ENCODE results near the gene RNF144B.
"Not testable (repeated sequence)": the region's sequence is repeated elsewhere in the genome, so short reads cannot be mapped to it uniquely, and the experiment has no call there.

The RNF144B gene

DNA sequence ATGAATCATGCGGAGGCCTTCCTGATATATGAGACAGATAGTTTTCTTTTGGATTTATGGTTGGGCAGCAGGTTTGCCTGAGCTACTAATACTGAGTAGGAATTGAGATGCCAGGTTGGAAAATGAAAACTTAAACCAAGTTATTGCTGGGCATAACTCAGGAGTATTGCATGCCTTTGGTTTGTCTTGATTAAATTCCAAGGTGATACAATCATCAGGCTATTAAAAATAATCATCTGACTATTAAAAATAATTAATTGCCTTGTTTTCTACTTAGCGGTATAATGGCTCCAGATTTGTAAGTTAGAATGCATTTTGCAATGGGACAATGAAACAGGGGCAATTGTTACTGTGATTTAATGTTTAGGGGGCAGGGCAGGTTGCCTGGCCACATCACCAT is 15.5 kb upstream of the RNF144B start:
- no peak for DNase-seq (ENCODE audit: low read depth)

GRCh38 chr6:18380158-18380836 is 6.9 kb upstream of the RNF144B start:
- DNase-seq (ENCODE audit: low read depth) = no peak

- DNase-seq (ENCODE audit: low read depth) = no peak
Measured at GRCh38 chr6:18380851-18381250, 6.3 kb upstream of the RNF144B start.

DNA sequence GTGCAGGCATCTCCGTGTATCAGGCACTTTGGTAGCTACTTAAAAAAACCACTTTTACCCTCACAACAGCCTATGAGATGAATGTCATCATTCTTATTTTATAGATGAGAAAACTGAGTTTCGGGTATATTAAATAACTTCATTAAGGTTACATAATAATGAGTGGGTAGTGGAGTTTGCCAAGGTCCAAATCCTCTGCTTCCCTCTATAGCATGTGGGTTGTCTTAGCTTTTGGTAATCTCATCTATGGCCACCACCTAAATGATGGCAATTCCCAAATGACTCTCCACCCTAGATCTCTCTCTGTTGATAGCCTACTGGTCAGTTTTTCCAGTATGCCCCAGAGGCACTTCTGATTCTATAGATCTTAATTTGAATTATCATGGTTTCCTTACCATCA is 3.7 kb upstream of the RNF144B start:
- no peak for DNase-seq (ENCODE audit: low read depth)

DNA sequence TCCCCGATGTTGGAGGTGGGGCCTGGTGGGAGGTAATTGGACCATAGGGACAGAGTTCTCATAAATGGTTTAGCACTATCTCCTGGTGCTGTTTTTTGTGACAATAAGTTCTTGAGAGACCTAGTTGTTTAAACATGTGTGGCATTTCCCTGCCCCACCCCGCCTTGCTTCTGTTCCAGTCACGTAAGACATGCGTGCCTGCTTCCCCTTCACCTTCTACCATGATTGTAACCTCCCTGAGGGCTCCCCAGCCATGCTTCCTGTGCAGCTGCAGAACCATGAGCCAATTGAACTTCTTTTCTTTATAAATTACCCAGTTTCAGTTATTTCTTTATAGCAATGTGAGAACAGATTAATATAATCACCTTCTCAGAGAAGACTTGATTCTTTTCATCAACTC is 2.5 kb upstream of the RNF144B start:
- no peak for DNase-seq (ENCODE audit: low read depth)

DNA sequence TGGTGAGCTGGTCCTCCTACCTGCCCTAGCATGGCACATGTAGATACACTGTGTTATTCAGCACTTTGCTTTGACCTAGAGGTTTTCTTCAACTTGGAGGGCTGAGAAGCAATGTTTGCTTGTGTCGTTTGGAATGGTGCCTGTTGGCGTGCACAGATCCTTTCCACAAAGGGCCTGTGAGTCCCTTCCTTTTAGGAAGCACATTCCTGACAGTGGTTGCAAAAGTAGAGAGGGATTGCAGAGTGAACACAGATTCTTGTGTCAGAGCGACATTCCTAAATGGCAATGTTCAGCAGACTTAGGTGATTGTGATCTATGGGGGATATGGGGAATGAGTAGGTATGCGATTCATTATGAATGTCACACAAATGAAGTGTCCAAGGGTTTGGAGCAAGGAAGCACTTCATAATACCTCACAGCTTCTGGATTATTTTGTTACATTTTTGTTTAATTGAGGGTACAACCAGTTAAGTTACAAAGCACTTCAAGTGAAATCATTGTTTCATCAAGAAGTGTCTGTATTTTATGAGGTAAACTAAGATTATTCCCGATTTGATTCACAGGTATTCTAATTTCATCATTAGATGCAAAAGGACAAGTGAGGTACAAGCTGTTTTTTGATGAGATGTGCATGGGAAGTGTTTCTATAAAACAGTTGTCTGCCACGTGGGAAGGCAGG is 713 bp upstream of the RNF144B start:
- no peak for DNase-seq (ENCODE audit: low read depth)

DNA sequence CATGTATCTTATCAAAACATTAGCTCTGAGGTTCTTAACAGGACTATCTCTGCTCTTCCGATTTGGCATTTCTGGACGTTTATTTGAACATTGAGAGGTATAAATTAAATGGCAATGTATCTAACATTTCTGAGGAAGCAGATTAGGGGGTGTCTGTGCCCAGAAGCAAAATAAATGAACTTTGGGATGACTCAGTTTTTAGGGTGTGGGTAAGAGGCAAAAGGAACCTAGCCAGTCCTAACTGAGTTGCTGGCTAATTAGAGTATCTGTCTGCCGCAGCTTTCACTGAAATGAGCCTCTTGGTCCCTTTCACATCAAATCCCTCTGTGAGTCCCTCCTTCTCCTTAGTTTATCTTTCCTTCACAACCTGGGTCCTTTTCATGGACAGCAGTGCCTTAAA is 1.1 kb downstream of the RNF144B start:
- DNase-seq (ENCODE audit: low read depth) = no peak

DNA sequence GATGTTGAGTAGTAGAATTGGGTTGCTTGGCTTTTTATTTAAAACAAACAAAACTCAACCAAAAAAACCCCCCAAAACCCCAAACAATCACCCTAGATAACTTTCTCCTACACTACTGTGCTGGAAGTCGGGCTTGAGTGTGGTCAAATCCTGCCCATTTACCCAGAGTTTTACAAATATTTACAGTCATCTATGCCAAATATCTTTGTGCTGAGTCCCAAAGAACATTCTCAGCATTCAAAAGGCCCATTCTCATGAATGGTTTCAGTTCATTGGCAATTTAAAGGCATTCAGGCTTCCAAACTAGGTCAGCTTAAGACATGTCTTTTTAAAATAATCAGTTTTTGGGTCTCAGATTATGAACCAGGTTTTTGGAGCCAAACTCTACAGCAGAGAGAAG is 1.8 kb downstream of the RNF144B start:
- DNase-seq (ENCODE audit: low read depth) = no peak

DNA sequence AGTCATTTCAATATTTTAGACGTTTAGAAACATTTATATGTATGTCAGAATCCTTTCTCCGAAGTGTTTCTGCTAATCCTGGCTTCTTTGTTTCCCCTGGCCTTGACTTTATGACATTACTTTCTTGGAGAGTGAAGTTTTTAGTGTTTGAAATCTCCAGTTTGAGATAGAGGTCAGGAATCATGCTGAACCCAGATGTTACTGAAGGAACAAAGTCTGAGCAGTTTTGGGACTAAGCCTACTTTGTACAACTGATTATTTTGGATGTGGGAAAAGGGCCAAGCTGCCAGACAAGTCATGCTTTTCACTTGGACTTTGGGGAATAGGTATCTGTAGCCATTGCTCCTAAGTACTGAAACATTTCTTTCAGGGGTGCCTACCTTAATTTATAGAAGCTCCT is 2.3 kb downstream of the RNF144B start:
- no peak for DNase-seq (ENCODE audit: low read depth)

DNA sequence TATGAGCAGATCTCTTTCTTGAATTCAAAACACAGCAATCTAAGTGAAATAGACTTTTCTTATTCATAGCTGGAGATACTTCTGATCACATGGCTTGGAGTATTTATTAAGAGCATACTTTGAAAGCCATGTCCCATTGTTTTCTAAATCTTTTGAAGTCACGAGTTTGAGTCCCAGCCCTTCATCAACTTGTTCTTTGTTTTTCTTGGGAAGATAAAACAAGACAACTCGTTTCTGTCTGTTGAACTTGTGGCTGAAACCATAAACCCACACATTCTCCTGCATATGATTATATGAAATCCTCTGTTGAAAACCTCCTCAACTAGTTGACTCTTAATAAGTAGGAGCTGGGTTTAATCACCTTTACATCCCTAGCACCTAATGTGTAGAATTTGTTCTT is 3.3 kb downstream of the RNF144B start:
- DNase-seq (ENCODE audit: low read depth) = no peak

DNA sequence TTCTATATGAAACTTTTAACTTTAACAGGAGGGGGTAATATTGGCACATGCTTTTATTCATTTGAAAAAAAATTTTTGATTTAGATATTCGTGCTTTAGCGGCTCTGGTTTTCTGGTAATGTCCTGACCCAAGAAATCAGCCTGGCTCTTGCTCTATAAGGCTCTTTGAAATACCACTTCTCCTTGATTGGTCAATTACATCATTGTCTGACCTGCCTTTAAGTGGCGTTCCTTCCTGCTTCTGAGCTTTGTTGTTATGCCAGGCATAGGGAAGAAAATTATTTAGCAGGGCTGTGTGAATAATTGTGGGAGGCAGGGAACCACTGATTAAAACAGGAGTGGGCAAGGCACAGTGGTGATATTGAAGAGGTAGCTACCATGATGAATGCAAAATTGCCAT is 3.9 kb downstream of the RNF144B start:
- DNase-seq (ENCODE audit: low read depth) = no peak

DNA sequence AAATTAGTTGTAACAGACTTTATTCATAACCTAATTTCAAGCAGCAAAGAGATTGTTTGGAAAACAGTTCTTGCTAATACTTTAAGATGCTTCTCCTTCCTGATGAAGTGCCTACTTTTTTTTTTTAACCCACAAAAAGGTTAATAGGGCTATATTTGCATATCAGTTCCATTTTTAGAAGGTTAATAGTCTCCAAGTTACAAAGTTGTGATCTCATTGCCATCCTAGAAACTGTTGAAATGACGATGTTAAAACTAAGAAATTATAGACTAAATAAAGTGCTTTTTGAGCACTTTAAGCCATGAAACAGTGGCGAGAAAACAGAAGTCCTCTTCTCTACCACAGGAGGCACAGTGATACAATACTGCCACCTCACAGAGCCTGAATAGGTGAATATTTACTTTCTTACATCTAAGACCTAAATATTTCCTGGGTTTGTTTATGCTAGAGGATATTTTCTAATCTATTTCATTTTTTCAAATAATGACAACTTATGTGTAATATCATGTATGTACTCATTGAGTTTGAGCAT is 5.3 kb downstream of the RNF144B start:
- DNase-seq (ENCODE audit: low read depth) = no peak

DNA sequence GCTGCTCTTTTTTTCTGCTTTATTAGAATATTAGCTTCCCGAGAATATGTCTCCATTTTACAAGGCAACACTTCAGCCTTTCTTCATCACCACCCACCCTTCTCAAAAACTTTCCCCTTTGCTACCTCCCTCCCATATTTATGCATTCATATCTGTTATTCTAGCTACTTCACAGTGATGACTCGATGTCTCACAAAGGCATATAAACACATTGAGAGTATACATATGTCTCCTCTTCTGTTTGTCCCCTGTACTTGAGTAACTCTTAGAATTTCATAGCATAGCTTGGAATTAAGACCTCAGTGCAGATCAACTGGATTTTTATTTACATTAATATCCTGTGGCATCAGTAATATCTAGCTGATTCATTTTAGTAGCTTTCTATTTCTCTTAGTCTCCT is 6.5 kb downstream of the RNF144B start:
- no peak for DNase-seq (ENCODE audit: low read depth)

DNA sequence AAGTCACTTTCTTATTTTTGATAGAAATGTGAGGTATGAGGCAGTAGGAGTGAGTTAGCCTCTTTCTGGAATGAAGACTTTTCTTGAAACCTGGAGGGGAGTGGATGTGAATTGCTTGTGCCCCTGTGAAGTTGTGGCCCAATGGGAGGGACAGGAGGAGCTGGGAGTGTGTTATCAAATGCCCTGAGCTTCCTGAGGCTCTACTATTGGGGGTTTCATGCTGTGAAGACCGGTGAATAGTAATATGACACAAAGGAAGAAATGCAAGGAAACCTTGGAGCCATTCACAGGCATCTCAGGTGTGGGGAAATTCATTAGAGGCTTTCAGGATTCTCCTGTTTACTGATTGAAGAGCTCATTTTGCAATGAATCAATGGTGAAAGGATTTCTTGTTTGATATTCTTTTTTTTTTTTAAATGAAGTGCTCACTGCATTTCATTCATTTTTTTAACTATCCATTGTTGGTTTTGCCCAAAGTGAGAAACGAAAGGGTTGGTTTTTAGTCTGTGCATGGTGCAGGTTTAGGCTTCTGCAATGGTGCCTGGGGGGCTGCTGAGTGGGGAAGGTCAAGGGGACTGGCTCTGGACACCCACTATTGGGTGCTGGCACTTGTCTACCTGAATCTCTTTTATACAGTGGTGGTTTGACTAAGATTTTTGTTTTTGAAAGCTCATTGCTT is 8.2 kb downstream of the RNF144B start:
- no peak for DNase-seq (ENCODE audit: low read depth)

DNA sequence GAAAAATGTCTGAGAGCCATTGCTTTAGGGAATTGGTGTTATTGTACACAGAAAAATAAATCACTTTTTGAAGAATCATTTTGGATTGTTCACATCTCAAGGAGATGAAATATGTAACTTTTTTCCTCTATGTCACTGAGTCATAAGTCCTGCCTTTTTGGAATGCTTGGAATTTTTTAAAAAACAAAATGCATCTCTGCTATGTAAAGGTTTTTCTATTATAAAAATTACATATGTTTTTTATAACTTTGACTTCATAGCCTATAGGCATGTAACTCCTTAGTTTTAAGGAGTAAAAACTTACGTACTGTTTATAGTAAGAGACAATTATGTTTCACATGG is 8.7 kb downstream of the RNF144B start:
- DNase-seq (ENCODE audit: low read depth) = no peak

GRCh38 chr6:18397701-18398100 is 10.6 kb downstream of the RNF144B start:
- no peak for DNase-seq (ENCODE audit: low read depth)

- DNase-seq (ENCODE audit: low read depth) = not testable (repeated sequence)
Measured at GRCh38 chr6:18398225-18398624, 11.1 kb downstream of the RNF144B start.

DNA sequence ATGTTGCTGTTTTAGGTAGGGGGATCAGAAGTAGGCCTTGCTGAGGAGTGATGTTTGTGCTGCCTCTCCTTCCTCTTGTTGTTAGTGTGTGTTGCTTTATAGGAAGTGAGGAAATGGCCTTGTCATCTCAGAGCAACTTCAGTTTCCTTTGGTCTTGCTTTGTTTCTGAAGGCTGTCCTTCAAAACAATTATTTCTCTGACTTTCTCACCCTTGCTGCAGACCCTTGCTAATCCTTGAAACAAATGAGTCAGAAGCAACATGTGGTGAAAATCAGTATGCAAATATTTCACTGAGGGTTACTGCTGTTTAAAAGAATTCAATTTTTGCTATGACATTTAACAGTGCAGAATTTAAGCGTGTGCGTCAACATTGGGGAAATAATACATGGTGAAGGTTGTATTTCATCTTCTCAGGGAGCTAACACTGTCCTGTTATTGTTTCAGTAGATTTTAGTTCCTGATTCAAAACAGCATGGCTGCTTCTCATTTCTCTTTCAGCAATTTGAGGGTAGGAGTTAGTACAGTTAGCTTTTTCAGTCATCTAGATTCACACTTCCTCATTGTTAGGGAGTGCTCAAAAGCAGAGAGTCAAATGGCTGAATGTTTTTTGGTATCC is 13.8 kb downstream of the RNF144B start:
- DNase-seq (ENCODE audit: low read depth) = no peak

- DNase-seq (ENCODE audit: low read depth) = not testable (repeated sequence)
Measured at GRCh38 chr6:18404965-18405364, 17.8 kb downstream of the RNF144B start.

GRCh38 chr6:18405477-18406293 is 18.5 kb downstream of the RNF144B start:
- no peak for DNase-seq (ENCODE audit: low read depth)

DNA sequence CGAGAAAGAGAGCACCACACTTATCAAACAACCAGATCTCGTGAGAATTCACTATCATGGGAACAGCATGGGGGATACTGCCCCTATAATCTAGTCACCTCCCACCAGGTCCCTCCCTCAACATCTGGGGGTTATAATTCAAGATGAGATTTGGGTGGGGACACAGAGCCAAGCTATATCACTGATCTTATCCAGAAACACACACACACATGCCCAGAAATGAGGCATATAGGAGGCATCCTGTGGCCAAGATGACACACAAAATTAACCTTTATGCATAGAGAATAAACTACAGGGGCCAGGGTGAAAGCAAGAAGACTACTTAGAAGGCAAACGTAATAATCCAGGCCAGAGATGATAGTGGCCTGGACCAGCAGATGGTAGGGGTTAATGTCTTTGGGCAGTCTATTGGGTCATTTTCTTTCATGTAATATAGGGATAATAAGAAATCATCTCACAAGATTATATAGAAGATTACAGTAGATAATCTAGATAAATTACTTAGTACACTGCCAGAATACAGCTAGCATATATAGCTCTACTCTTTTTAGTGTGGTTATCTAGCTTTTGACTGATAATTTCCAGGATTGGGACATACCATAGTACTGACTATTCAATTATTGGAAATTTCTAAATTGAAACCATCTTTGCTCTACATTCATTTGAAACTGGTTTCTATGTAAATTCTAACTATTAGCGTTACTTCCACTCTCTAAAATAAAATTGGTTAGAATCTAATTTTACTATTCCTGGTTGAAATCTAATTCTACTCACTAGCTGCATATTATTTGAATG is 20.0 kb downstream of the RNF144B start:
- DNase-seq (ENCODE audit: low read depth) = no peak

All from activated T-helper 9 cell treated with anti-CD3 and anti-CD28 coated beads, Interleukin-2, amount 50 U/mL, for 16 hours (primary cell).